Medulla oblongata (tissue), 1 donor: ENCODE results near the gene FER1L5.

ENCODE experiments used
- DNase-seq: peaks from one replicate; pipeline ENCODE4 v3.0.0-alpha.2; 2015; ENCODE audit errors: extremely low spot score

The FER1L5 gene

GRCh38 chr2:96695602-96696001 lies 53.0 kb downstream of the FER1L5 start:
- DNase-seq = no peak

GRCh38 chr2:96697476-96697875 lies 54.9 kb downstream of the FER1L5 start:
- no peak for DNase-seq

DNA sequence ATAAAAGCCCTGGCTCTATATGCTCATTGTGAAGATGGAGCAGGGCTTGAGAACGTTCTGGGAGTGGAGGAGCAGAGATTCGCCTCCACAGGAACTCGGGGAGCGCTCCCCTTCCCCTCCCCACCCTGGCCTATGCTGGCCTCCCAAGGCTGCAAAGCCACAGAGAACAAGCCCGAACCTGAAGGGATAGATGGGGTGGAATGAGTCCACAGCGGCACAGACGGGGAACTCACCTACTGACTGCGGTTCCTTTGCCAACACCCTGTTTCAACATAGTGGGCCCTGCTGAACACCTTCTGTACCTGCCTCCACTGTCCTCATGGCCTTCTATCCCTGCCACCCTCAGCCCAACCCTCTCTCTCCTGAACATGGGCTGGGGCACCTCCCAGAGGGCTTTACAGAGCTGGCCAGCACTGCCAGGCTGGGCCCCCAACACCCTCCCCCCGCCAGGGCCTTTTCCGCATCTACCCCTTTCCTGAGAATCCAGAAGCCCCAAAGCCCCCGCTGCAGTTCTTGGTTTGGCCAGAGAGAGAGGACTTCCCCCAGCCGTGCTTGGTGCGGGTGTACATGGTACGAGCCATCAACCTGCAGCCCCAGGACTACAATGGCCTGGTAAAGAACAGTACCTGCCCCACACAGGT lies 55.8 kb downstream of the FER1L5 start:
- no peak for DNase-seq

DNA sequence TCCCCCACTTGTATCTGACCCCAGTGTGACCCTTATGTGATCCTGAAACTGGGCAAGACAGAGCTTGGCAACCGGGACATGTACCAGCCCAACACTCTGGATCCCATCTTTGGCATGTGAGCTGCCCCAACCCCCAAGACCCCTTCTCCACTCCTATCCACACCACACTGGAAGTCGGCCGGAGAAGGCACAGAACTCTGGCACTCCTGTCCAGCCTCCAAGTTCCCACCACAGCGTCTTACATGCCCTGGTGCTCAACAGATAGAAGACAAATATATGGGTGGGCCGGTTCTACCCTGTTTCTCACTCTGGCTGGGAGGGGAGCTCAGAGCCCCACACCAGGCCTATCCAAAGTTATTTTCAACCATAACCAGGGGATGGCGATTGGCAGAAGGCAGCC lies 56.5 kb downstream of the FER1L5 start:
- DNase-seq = no peak

GRCh38 chr2:96699621-96700020 lies 57.1 kb downstream of the FER1L5 start:
- DNase-seq = no peak

DNA sequence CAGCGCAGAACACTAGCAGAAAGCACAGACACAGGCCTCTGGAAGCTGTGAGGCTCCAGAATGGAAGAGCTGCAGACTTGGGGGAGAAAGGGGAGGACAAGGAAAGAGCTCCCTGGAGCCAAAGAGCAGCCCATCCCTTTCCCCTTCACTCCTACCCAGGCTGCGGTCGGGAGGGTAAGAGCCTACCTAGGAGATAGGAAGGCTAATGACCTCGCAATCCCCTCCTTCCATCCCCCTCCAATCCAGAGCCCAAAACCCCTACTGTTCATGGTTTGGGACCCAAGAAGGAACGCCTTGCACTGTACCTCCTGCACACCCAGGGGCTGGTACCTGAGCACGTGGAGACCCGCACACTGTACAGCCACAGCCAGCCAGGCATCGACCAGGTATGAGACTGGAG lies 57.5 kb downstream of the FER1L5 start:
- DNase-seq = no peak

GRCh38 chr2:96701636-96702035 lies 59.1 kb downstream of the FER1L5 start:
- DNase-seq = no peak

DNA sequence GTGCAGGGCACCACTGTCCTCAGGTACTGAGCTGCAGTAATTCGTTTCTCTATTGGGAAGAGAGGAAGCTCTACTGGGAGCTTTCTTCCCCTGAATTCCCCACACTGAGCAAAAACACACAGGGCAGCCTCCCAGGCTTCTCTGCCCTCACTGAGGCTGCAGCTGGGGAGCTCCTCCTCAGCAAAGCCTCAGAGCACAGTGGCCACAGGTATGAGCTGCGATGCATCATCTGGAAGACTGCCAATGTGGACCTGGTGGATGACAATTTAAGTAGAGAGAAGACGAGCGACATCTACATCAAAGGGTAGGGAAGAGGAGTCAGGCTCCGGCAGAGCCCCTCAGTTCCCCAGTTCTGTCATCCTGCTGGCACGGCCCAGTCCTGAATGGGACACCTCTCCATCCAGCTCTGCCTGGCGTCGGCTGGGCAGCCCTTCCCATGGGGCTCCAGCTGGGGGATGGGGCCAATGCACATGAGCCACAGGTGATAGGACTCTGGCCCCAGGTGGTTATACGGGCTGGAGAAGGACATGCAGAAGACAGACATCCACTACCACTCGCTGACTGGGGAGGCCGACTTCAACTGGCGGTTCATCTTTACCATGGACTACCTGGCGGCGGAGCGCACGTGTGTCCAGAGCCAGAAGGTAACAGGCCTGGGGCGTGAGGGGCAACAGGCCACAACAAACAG lies 59.7 kb downstream of the FER1L5 start:
- DNase-seq = no peak

DNA sequence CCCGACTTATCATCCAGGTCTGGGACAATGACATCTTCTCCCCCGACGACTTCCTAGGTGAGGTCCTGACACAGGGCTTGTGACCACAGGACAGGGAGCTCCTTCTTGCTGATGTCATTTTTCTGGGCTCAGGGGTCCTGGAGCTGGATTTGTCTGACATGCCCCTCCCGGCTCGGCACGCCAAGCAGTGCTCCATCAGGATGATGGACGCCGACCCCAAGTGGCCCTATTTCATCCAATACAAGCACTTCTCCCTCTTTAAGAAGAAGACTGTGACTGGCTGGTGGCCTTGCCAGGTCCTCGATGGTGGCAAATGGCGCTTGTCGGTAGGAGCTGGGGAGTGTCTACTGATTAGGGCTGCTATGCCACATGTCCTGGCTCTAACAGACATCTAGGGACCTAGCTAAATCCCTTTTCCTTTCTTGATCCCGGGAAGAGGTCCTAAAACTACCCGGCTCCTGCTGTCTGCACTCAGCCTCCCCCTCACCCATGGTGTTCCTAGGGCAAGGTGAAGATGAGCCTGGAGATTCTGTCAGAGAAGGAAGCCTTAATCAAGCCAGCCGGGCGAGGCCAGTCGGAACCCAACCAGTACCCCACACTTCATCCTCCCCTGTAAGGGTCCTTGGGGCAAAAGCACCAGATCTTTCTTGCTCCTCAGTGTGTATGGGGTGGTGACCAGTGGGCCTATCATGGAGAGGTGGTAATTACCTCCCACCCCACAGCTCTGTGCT lies 60.6 kb downstream of the FER1L5 start:
- no peak for DNase-seq

- no peak for DNase-seq
Measured at GRCh38 chr2:96710985-96711384, 68.4 kb downstream of the FER1L5 start.

- DNase-seq = no peak
Measured at GRCh38 chr2:96715658-96716057, 73.1 kb downstream of the FER1L5 start.

DNA sequence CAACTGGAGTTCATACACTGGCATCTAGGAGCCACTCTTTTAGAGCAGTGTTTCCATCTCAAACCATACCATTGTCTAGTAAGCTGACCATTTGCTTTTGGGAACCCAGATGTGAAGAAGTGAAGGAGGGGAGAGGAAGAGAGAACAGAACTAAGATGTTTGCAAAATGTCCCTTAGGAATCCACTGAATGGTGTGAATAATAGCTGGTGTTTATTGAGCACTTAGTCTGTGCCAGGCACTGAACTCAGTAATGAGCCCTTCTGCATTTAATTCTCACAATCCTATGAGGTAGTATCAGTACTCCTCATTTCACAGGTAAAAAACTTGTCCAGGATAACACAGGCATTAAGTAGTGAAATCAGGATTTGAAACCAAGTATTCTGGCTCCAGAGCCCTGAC lies 73.8 kb downstream of the FER1L5 start:
- DNase-seq = no peak

DNA sequence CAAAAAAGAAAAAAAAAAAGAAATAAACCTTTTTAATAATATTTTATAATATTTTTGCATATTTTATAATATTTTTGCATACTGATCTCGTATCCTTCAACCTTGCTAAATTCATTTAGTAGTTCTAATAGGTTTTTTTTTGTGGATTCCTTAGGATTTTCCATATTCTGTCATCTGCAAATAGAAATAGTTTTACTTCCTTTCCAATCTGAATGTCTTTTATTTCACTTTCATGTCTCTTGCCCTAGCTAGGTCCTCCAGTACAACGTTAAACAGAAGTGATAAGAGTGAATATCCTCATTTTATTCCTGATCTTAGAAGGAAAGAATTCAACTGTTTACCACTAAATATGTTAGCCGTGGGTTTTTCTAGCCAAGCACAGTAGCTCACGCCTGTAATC lies 83.6 kb downstream of the FER1L5 start:
- no peak for DNase-seq

DNA sequence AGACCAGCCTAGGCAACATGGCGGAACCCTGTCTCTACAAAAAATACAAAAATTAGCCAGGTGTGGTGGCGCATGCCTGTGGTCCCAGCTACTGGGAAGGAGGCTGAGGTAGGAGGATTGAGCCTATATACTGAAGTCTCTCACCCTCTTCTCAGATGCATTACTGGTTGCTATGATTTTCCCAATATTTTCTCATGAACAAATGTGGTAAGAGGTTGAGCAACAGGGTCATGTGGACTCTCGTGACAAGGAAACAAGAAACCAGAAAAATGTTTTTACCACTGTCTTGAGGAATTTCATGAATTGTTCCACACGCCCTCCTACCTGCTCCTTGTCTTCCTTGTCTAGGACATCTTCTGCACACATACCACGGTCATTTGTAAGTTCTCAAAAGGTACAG lies 84.9 kb downstream of the FER1L5 start:
- DNase-seq = no peak

GRCh38 chr2:96729748-96730147 lies 87.2 kb downstream of the FER1L5 start:
- no peak for DNase-seq

DNA sequence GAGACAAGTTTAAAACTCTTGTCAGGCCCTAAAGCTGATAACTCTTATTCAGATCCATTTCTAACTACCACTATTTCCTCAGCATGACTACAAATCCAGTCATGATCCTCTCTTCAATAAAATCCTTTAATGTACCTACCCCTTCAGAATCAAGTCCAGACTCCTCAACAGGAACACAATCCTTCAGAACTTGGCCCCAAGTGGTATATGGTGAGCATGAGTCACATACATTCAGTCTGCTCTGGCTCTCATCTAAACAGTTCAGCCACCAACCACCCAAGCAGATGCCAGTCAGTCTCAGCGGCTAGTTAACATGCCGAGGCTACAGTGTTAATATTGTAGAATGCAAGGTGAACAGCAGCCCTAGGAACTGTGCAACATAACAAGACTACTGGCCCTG lies 87.6 kb downstream of the FER1L5 start:
- DNase-seq = no peak

GRCh38 chr2:96733931-96734330 lies 91.4 kb downstream of the FER1L5 start:
- DNase-seq = no peak

- peak; percentile 45 for DNase-seq
Measured at GRCh38 chr2:96734880-96735583, 92.5 kb downstream of the FER1L5 start.

DNA sequence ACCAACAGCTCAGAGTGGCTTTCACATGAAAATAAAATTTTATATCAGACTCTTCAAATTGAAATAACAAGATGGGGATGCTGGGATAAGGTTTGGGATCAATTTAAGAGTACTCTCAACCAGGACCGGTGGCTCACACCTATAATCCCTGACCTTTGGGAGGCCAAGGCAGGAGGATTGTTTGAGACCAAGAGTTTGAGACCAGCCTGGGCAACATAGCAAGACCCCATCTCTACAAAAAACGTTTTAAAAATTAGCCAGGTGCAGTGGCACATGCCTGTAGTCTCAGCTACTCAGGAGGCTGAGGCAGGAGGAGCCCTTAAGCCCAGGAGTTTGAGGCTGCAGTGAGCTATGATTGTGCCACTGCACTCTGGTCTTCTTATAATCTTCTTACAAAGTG lies 94.7 kb downstream of the FER1L5 start:
- no peak for DNase-seq

GRCh38 chr2:96737831-96738230 lies 95.3 kb downstream of the FER1L5 start:
- DNase-seq = no peak

DNA sequence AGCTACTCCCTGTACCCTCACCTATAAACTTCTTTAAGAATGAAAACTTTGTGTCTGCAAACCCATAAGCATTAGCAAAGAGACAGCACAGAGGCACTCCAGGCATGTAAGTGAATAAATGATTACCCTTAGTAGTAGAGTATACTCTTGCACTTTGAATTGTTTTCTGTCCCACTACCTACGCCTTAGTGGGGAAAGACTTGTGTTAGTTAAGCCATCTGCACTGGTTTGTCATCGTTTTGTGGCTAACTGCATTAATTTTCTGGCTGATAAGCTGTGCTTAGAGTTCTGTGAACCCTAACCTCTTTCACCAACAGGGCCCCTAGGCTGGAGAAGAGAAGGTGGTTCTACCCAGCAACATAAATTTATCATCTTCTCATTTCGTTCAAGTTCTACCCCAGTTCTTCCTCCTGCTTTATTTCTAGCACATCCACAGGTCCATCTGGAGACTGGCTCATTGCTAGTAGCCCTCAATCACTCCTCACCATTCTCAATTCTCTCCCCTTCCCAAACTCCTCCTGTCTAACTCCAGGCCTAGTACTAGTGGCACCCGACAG lies 96.6 kb downstream of the FER1L5 start:
- DNase-seq = no peak
